ENCODE measurements around the gene STAT4.

STAT4 gene

GRCh38 chr2:191020221-191020741 lies 130.5 kb downstream of the STAT4 start:
- Histone ChIP-seq H3K36me3 (ENCODE audit: control insufficient read depth, insufficient read depth, low read length) (no peaks in the 10 kb centered on the region), H3K4me3 (replicated peaks; ENCODE audit: low read depth, low read length) (peak overlapping the region; percentile 65), H3K27me3 (replicated peaks; ENCODE audit: control insufficient read depth, insufficient read depth, low read length) (no peaks in the 10 kb centered on the region)
- DNase-seq (ENCODE audit: extremely low read depth, insufficient read length) = peak; percentile 100
- no peak for TF ChIP-seq CTCF (IDR thresholded peaks at IDR 0.05; ENCODE audit: insufficient read depth, low read length, poor library complexity, severe bottlenecking)

GRCh38 chr2:191019376-191019775 lies 131.4 kb downstream of the STAT4 start:
- DNase-seq (ENCODE audit: extremely low read depth, insufficient read length) = no peak
- Histone ChIP-seq H3K27me3 (replicated peaks; ENCODE audit: control insufficient read depth, insufficient read depth, low read length) (no peaks in the 10 kb centered on the region), H3K36me3 (ENCODE audit: control insufficient read depth, insufficient read depth, low read length) (no peaks in the 10 kb centered on the region), H3K4me3 (replicated peaks; ENCODE audit: low read depth, low read length) (no peak overlapping the region)
- TF ChIP-seq CTCF (IDR thresholded peaks at IDR 0.05; ENCODE audit: insufficient read depth, low read length, poor library complexity, severe bottlenecking) = no peak

GRCh38 chr2:191018643-191019119 lies 132.1 kb downstream of the STAT4 start:
- no peak overlapping the region for H3K4me3 ChIP-seq (replicated peaks; ENCODE audit: low read depth, low read length)
- no peak for TF ChIP-seq CTCF (IDR thresholded peaks at IDR 0.05; ENCODE audit: insufficient read depth, low read length, poor library complexity, severe bottlenecking)
- no peak for DNase-seq (ENCODE audit: extremely low read depth, insufficient read length)
- no peaks in the 10 kb centered on the region for H3K27me3 ChIP-seq (replicated peaks; ENCODE audit: control insufficient read depth, insufficient read depth, low read length)
- no peaks in the 10 kb centered on the region for H3K36me3 ChIP-seq (ENCODE audit: control insufficient read depth, insufficient read depth, low read length)

DNA sequence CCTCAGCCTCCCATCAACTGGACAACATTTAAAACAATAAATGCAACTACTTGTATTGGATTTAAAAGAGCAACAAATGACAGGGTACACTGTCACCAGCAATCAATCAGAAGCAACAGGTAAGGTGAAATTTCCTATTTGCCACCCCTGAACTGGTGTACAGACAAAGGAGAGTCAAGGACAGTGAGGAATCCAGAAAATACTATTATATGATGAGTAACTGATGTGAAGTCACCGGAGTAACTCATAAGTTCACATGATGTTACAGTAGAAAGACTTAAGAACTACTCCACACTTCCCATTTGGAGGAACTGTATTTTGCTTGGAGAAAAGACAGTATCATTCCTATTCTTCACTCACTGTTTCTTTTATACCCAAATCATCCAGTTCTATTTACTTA lies 132.7 kb downstream of the STAT4 start:
- DNase-seq (ENCODE audit: extremely low read depth, insufficient read length) = no peak
- TF ChIP-seq CTCF (IDR thresholded peaks at IDR 0.05; ENCODE audit: insufficient read depth, low read length, poor library complexity, severe bottlenecking) = no peak
- H3K36me3 ChIP-seq (ENCODE audit: control insufficient read depth, insufficient read depth, low read length) = no peaks in the 10 kb centered on the region; the same call in 1 of the 2 replicates
- no peak overlapping the region for H3K4me3 ChIP-seq (replicated peaks; ENCODE audit: low read depth, low read length)
- no peaks in the 10 kb centered on the region for H3K27me3 ChIP-seq (replicated peaks; ENCODE audit: control insufficient read depth, insufficient read depth, low read length)

GRCh38 chr2:191015831-191016230 lies 135.0 kb downstream of the STAT4 start:
- no peaks in the 10 kb centered on the region for H3K27me3 ChIP-seq (replicated peaks; ENCODE audit: control insufficient read depth, insufficient read depth, low read length)
- H3K36me3 ChIP-seq (ENCODE audit: control insufficient read depth, insufficient read depth, low read length) = peaks cover 12% of the 10 kb centered on the region
- no peak overlapping the region for H3K4me3 ChIP-seq (replicated peaks; ENCODE audit: low read depth, low read length)
- no peak for TF ChIP-seq CTCF (IDR thresholded peaks at IDR 0.05; ENCODE audit: insufficient read depth, low read length, poor library complexity, severe bottlenecking)
- no peak for DNase-seq (ENCODE audit: extremely low read depth, insufficient read length)

DNA sequence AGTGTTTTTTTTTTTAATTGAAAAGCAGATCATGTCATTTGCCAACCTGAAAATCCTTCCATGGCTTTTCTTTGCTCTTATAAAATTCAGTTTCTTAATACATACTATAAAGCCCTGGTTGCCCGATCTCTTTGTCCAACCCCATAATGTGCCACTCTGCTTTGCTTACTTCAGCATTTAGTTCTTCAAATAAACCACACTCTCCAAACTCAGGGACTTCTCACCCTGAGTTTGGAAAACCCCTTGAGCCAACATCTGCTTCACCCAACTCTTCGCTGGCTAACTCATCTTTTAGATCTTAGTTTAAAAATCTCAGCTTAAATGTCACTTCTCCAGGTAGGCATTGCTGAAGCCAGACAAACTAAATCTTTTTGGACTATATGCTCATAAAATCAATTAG lies 135.6 kb downstream of the STAT4 start:
- Histone ChIP-seq H3K27me3 (replicated peaks; ENCODE audit: control insufficient read depth, insufficient read depth, low read length) (no peaks in the 10 kb centered on the region), H3K36me3 (ENCODE audit: control insufficient read depth, insufficient read depth, low read length) (peaks cover 12% of the 10 kb centered on the region), H3K4me3 (replicated peaks; ENCODE audit: low read depth, low read length) (no peak overlapping the region)
- no peak for DNase-seq (ENCODE audit: extremely low read depth, insufficient read length)
- TF ChIP-seq CTCF (IDR thresholded peaks at IDR 0.05; ENCODE audit: insufficient read depth, low read length, poor library complexity, severe bottlenecking) = no peak

Data from GM06990 (cell line).